Measurements from ENCODE around the gene EPHA4.

Gene EPHA4

GRCh38 chr2:221435171-221435570 is 136.9 kb downstream of the EPHA4 start:
- DNase-seq, result no peak

- no peak for DNase-seq
Observed at GRCh38 chr2:221434142-221434541, 138.0 kb downstream of the EPHA4 start.

GRCh38 chr2:221431477-221431876 is 140.6 kb downstream of the EPHA4 start:
- DNase-seq, result no peak

DNA sequence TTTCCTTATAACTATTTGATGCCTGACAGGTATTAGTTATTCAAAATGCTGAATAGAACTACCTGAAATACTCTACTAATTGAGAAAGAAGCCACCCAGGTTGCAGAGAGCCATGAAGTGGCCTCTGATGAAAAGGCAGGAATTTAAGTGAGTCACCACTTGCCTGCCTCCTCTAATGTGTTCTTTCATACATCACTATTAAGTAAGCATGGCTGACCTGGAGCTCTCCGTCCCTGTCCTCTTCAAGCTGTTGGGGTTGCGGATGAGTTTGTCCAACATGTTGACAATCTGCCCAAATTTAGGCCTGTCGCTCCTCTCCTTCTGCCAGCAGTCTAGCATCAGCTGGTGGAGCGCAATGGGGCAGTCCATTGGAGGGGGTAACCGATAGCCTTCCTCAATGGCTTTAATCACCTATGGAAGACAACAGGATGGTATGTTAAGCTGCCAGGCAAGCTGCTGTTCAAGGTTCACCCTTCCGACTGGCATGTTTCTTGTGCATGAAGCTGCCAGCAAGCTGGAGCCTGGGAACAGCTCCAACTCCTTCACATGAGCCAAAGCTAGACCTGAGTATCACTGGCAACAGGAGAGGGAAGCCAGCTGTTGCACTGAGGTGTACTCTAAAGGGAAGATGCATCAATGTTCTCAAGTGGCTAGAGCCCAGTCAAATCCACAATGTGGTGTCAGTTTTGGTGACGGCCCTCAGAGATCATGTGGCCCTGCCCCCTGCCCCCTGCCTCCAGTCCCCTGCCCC is 142.2 kb downstream of the EPHA4 start:
- DNase-seq, result no peak

DNA sequence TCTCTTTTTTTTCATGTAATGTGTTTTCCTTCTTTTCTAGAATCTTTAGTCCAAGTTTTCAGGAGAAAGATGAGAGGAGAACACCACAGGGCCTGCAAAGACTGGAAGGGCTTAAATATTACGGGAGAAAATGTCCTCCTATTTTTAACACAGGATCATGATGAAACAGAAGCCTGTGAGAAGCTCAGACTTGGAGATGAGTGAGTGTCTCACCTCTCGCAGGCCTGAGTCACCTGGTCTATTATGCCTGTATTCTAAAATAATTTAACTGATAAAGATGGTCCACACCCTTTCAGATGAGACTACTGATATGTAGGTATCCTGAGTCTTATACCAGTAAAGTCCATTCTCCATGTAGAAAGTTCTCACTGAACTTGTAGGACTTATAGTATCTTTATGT is 143.2 kb downstream of the EPHA4 start:
- no peak for DNase-seq

DNA sequence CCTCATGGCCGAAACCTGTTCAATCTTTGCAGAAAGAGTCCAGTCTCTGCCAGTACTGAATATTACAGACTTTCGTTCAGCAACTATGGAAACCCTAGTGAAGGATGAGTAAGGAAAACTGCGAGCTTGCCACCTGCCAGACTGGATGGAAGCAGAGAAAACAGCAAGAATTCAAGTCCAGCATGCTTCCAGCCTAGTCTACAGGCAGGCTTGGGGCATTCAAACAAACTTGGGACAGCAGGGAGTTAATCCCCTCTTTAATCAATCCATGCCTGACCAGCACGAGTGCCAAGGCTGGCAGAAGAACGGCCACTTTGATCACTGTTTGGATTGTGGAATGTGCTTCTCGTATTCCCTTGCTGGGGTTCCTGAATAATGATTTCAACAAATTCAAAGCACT is 145.2 kb downstream of the EPHA4 start:
- DNase-seq, result no peak

DNA sequence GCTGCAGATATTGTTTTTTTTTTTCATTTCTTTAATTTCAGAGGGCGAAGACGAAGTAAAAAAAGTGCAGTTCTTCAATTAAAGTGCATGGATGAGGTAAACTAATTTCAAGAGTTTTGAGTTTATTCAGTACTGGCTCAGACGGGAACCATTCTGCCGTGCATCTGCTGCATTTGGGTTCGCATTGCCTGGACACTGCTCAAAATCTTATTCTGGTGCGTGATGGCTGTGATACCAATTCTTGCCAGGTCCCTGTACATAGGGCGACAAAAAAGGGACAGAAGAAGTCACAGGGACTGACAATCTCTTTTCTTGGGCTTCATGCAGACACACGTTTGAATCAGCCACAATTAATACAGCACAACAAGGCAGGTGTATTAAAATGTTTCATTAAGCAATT is 146.2 kb downstream of the EPHA4 start:
- DNase-seq, result no peak

DNA sequence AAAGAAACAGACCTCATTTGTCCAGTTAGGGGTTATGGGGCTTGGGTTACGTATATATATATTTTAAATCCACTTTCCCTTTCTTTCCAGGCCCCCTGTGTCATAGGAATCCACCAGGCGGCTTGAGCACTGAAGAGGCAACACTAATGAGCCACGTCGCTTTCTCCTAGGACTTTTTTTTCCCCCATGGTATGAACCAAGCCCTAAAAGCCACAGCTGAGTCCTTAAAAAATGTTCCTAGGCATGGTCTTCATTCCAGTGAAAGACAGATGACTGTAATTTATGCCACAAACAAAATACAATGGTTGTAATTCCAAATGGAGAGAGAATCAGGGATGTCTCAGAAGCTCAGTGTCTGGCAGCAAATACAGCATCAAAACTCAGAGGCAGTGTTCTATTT is 146.8 kb downstream of the EPHA4 start:
- no peak for DNase-seq

GRCh38 chr2:221423210-221423804 is 148.8 kb downstream of the EPHA4 start:
- no peak for DNase-seq

DNA sequence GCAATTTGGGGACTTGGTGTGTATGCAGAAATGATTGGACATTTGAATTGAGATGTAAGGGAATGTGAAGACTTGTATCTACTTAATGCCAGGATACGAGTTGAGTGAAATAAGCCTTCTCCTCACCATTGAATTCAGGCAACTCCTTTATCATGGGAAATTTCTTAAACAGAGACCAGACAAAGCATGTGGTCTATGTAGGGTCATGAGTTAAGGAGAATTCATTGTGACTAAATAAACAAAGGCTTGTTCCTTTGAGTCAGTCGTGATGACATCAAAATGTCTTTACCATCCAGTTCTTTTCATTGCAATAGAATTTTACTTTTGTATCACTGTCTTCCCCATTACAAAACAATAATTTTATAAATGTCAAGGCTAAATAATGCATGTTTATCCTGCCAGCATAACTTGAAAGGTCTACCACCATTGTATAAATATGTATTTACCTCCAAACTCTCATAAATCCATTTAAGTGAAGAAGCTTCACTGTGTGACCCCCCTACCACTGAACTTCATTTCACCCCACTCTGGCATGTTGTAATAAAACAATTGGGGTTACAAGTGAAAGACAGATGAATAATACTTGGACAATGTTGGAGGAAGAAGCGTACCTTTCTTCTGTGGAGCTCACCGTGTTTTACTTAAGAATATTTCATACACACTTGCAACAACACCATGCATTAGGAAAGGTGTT is 149.4 kb downstream of the EPHA4 start:
- no peak for DNase-seq

- DNase-seq, result peak in 1 of 5 donors; percentile 62
Observed at GRCh38 chr2:221420245-221420644, 151.9 kb downstream of the EPHA4 start.

DNA sequence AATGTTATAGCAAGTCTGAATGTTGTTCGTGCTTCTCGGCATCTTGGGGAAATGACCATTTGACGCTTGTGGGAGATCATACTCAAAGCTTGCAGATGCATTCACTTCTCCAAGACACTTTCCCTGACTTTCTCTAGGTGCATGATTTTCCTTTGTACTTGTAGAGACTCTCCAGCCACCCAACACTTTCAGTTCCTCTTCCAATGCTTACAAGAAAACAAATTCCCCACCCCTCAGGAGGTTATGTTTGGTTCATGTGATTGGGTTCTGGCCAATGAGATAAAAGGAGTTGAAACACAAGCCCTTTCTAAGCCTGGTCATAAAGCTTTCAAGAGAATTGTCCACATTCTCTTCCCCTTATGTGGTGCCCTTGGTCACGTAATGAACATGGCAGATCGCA is 156.3 kb downstream of the EPHA4 start:
- DNase-seq, result no peak

GRCh38 chr2:221412978-221413377 is 159.1 kb downstream of the EPHA4 start:
- no peak for DNase-seq

DNA sequence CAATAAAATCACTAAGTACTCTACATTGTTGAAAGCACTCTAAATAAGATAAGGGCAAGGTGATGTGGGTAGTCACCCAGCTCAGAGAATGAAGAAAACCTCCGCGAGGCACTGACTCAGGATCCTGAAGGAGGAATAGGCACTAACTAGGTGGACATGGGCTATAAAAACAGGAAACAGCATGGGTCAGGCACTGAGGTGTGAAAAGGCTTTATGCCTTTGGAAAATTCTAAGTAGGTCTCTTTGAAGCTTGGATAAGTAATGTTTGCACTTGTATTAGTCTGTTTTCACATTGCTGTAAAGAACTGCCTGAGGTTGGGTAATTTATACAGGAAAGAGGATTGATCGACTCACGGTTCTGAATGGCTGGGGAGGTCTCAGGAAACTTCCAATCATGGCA is 161.6 kb downstream of the EPHA4 start:
- no peak for DNase-seq

- DNase-seq, result no peak
Observed at GRCh38 chr2:221407765-221408164, 164.3 kb downstream of the EPHA4 start.

DNA sequence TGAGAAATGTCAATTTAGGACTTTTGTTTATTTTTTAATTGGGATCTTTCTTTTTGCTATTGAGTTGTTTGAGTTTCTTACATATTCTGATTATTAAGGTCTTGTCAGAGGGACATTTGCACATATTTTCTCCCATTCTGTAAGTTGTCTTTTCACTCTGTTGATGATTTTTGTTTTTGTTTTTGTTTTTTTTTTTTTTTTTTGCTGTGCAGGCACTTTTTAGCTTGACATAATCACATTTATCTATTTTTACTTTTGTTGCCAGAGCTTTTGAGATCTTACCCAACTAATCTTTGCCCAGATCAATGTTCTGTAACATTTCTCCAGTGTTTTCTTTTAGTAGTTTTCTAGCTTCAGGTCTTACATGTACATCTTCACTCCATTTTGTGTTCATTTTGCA is 166.6 kb downstream of the EPHA4 start:
- DNase-seq, result no peak

- DNase-seq, result no peak
Observed at GRCh38 chr2:221402072-221402471, 170.0 kb downstream of the EPHA4 start.

DNA sequence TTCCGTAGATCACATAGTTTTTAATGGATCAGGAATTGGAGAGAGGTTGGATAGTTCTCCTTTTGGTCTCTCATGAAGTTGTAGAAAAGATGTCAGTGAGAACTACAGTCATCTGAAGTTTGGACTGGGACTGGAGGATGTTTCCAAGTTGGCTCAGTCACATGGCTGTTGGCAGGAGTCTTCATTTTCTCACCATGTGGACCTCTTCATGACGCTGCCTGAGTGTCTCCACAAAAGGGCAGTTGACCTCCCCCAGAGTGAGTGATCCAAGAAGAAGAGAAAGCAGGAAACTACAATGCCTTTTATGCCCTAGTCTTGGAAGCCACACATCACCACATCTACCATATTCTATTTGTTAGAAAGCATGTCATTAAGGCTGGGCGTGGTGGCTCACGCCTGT is 171.7 kb downstream of the EPHA4 start:
- no peak for DNase-seq

GRCh38 chr2:221399183-221399582 is 172.9 kb downstream of the EPHA4 start:
- no peak for DNase-seq

GRCh38 chr2:221397187-221397586 is 174.9 kb downstream of the EPHA4 start:
- no peak for DNase-seq

- no peak for DNase-seq
Observed at GRCh38 chr2:221392228-221392881, 179.7 kb downstream of the EPHA4 start.

DNA sequence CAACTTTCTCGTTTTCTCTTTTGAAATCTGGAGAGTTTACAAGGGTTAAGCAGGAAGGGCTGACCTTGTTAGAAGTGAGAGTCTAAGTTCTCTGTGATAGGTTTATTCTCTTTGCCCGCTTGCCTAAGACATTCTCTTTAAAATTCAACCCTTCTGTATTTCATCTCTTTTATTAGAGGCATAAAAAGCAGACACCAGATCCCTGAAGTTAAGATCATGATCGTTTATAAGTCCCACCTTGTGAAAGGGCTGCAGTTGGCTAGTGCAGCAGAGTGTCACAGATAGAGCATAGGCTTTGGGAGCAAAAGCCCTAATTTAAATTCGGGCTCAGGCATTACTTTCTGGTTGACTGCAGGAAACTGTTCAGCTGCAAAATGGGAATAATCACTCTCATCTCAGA is 181.2 kb downstream of the EPHA4 start:
- DNase-seq, result no peak

GRCh38 chr2:221389904-221390303 is 182.2 kb downstream of the EPHA4 start:
- DNase-seq, result no peak

- no peak for DNase-seq
Observed at GRCh38 chr2:221389421-221389820, 182.7 kb downstream of the EPHA4 start.

All from T-helper 1 cell (primary cell).